ENCODE data around the gene PPP1R3D. TPM values are rescaled to one million over a fixed set of nuclear protein-coding genes. Genes with fewer than 3 reads are reported as not detected.
A peak's percentile ranks its signal among the peaks of the same experiment; 100 is the strongest.

PPP1R3D gene
- total RNA-seq, 1 donor from 2014 or later: 3.5 TPM

DNA sequence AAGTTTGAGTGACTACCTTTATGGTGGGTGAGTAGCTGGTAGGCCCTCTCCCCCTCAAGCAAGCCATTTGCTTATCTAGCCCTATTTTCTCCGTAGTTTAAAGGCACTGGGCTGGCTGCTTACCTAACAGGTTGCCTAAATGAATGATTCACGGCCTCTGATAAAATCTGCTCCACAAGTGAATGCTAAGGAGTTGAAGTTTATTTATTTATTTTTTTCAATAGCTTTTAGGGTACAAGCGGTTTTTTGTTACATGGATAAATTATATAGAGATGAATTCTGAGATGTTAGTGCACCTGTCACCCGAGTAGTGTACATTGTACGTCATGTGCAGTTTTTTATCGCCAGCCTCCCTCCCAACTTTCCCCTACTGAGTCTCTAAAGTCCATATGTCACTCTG, 9.8 kb upstream of the PPP1R3D start:
- no peak overlapping the region for H3K4me3 Mint-ChIP-seq (ENCODE audit: unreplicated experiment)
- H3K36me3 Mint-ChIP-seq (ENCODE audit: low read depth, unreplicated experiment): no peaks in the 10 kb centered on the region
- TF ChIP-seq, protein P1, sequence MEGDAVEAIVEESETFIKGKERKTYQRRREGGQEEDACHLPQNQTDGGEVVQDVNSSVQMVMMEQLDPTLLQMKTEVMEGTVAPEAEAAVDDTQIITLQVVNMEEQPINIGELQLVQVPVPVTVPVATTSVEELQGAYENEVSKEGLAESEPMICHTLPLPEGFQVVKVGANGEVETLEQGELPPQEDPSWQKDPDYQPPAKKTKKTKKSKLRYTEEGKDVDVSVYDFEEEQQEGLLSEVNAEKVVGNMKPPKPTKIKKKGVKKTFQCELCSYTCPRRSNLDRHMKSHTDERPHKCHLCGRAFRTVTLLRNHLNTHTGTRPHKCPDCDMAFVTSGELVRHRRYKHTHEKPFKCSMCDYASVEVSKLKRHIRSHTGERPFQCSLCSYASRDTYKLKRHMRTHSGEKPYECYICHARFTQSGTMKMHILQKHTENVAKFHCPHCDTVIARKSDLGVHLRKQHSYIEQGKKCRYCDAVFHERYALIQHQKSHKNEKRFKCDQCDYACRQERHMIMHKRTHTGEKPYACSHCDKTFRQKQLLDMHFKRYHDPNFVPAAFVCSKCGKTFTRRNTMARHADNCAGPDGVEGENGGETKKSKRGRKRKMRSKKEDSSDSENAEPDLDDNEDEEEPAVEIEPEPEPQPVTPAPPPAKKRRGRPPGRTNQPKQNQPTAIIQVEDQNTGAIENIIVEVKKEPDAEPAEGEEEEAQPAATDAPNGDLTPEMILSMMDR (IDR thresholded peaks at IDR 0.05; ENCODE audit: unreplicated experiment): no peak
- no peak overlapping the region for H3K27ac Mint-ChIP-seq (ENCODE audit: unreplicated experiment)
- H3K9me3 Mint-ChIP-seq (ENCODE audit: unreplicated experiment): no peaks in the 10 kb centered on the region
- DNase-seq (ENCODE audit: low spot score): no peak
- H3K27me3 Mint-ChIP-seq (ENCODE audit: unreplicated experiment): no peaks in the 10 kb centered on the region
- peaks cover 3% of the 10 kb centered on the region for H3K4me1 Mint-ChIP-seq (ENCODE audit: unreplicated experiment)

DNA sequence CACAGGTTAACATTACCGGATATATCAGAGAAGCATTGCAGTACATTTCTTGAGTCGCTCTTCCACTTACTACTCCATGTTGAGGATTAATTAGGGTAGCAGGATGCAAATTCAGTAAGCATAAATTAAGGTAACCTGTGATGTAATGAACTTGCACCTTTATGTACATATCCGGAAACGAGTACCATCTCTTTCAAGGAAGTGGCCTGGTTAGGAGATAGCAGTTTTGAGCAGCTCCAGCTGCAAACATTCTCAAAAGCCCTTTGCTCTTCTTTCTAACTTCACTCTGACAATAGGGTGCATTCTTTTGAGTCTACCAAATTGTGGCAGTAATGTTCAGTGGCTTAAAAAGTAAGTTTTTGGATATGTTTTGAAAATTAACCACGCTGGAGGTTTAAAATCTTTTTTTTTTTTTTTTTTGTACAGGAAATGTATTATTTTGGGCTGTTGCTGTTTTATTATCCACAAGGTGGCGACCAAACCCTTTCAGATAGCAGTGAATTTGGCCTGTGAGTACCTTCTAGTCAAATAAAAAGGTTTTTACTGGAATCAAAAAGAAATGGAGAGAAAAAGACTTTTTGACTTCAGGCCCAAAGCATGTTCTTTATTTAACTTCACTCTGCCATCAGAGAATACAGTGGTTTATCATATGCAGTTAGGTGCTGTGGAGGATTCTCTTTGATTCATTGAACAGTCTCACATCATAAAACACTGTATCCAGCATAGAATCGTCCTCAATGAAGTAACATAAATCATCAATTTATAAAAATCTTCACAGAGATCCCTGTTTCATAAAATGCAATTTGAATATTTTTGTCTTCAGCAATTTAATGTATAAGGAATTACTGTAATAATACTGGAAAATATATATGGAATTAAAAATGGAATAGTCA, 9.0 kb upstream of the PPP1R3D start:
- no peaks in the 10 kb centered on the region for H3K27me3 Mint-ChIP-seq (ENCODE audit: unreplicated experiment)
- H3K9me3 Mint-ChIP-seq (ENCODE audit: unreplicated experiment): no peaks in the 10 kb centered on the region
- TF ChIP-seq, protein P1 (IDR thresholded peaks at IDR 0.05; ENCODE audit: unreplicated experiment): peak; percentile 58
- no peak overlapping the region for H3K4me3 Mint-ChIP-seq (ENCODE audit: unreplicated experiment)
- peaks cover 3% of the 10 kb centered on the region for H3K4me1 Mint-ChIP-seq (ENCODE audit: unreplicated experiment)
- peak; percentile 19 for DNase-seq (ENCODE audit: low spot score)
- no peaks in the 10 kb centered on the region for H3K36me3 Mint-ChIP-seq (ENCODE audit: low read depth, unreplicated experiment)
- H3K27ac Mint-ChIP-seq (ENCODE audit: unreplicated experiment): no peak overlapping the region

DNA sequence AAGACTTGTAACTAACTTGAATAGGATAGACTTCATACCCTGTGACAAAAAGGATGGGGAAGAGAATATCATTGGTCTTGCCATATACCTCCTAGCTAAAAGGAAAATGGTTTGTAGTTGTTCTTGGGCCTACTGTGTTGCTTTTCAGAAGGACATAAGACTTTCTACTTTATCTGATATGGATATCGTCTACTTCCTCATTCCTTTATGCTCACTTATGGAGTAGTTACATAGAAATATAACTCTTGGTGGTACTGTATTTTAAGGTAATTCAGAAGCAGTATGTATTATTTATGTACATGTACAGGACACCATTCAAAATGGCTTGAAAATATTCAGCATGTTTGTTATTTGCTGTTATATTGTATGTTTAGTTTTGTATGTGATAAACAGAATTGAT, 8.1 kb upstream of the PPP1R3D start:
- Mint-ChIP-seq H3K27me3 (ENCODE audit: unreplicated experiment) (no peaks in the 10 kb centered on the region), H3K9me3 (ENCODE audit: unreplicated experiment) (no peaks in the 10 kb centered on the region), H3K36me3 (ENCODE audit: low read depth, unreplicated experiment) (no peaks in the 10 kb centered on the region), H3K27ac (ENCODE audit: unreplicated experiment) (no peak overlapping the region), H3K4me1 (ENCODE audit: unreplicated experiment) (peaks cover 3% of the 10 kb centered on the region), H3K4me3 (ENCODE audit: unreplicated experiment) (no peak overlapping the region)
- TF ChIP-seq, protein P1 (IDR thresholded peaks at IDR 0.05; ENCODE audit: unreplicated experiment): no peak
- no peak for DNase-seq (ENCODE audit: low spot score)

DNA sequence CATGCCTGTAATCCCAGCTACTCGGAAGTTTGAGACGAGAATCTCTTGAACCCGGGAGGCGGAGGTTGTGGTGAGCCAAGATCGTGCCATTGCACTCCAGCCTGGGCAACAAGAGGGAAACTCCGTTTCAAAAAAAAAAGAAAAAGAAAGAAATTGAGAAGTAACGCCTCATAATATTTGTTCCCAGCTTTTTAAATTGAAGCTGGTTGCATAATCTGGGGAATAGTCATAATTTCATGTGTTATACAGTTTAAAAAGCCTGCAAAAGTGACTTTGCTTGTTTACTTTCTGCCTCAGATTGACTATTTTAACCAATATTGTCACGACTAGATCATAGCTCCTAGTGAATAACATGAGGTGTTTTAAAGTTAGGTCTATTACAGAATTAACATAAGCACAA, 7.3 kb upstream of the PPP1R3D start:
- peaks cover 3% of the 10 kb centered on the region for H3K4me1 Mint-ChIP-seq (ENCODE audit: unreplicated experiment)

DNA sequence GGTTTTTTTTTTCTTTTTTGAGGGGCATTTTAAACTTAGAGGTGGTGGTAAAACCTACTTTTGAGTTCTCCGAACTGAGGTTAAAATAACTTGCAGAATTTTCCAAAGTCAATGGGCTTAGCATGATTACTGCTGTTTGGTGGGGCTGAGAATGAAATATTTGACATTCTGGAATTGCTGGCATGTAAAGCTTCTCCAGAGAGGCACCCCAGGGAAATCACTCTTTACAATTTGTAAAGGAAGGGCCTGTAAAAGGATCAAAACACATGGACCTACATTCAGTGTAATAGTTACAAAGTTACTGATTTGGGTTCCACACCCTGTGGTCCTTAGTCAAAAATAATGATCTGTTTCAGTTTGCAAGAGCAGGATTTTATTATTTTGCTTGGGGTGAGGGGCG, 5.6 kb upstream of the PPP1R3D start:
- peaks cover 4% of the 10 kb centered on the region for H3K4me1 Mint-ChIP-seq (ENCODE audit: unreplicated experiment)
- DNase-seq (ENCODE audit: low spot score): no peak
- peaks cover under 1% of the 10 kb centered on the region for H3K27me3 Mint-ChIP-seq (ENCODE audit: unreplicated experiment)
- H3K4me3 Mint-ChIP-seq (ENCODE audit: unreplicated experiment): no peak overlapping the region
- no peaks in the 10 kb centered on the region for H3K36me3 Mint-ChIP-seq (ENCODE audit: low read depth, unreplicated experiment)
- TF ChIP-seq, protein P1 (IDR thresholded peaks at IDR 0.05; ENCODE audit: unreplicated experiment): no peak
- no peak overlapping the region for H3K27ac Mint-ChIP-seq (ENCODE audit: unreplicated experiment)
- no peaks in the 10 kb centered on the region for H3K9me3 Mint-ChIP-seq (ENCODE audit: unreplicated experiment)

More for the DNA sequence above, 7.3 kb upstream of the PPP1R3D start:
- Mint-ChIP-seq H3K27ac (ENCODE audit: unreplicated experiment) (no peak overlapping the region), H3K27me3 (ENCODE audit: unreplicated experiment) (no peaks in the 10 kb centered on the region), H3K4me3 (ENCODE audit: unreplicated experiment) (no peak overlapping the region), H3K9me3 (ENCODE audit: unreplicated experiment) (no peaks in the 10 kb centered on the region), H3K36me3 (ENCODE audit: low read depth, unreplicated experiment) (no peaks in the 10 kb centered on the region)
- DNase-seq (ENCODE audit: low spot score): no peak
- TF ChIP-seq, protein P1 (IDR thresholded peaks at IDR 0.05; ENCODE audit: unreplicated experiment): no peak

Measured in endothelial cell (in vitro differentiated cells).